ENCODE data around the gene RAET1E.
A peak's percentile ranks its signal among the peaks of the same experiment; 100 is the strongest.
"Not testable (repeated sequence)": the region's sequence is repeated elsewhere in the genome, so short reads cannot be mapped to it uniquely, and the experiment has no call there.

The RAET1E gene

DNA sequence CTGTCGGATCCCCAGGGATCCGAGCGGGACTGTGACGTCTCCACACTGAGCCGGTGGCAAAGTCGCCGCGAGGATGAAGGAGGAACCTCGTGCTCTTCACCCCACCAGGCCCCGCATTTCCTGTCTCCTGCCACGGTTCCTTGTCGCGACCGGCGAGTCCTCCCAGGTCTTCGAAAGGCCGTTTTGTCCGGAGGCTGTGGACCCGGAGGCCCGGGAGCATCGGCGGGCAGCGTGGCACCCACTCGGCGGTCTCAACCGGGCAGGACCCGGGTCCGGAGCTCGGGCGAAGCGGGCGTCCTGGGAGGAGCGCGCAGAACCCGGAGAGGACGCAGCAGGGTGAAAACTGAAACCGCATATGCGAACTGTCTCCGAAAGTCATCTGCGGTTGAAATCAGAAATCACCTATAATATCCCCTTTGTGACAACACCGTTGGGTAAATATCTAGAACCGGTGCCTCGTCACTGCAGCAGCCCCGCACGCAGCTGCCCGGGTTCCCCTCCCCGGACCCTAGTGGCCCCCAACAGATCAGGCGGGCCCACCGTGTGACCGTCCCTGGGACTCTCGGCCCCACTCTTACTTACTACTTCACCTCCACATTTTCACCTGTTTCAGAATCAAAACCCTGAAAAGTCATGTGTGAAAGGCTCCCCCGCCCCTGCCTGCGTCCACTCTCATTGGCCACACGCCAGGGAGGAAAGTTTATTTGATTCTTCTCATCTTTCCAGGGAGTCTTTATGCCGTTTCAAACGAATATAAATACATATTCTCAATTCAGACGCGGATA lies 40.9 kb upstream of the RAET1E start:
- H3K4me3 ChIP-seq (ENCODE audit: low read depth in 1 of 2, low read length in 2 of 2), result peak overlapping the region; percentile 2 to 58
- peaks cover 5 to 24% of the 10 kb centered on the region in 2 donors for H3K4me1 ChIP-seq (ENCODE audit: control insufficient read depth in 1 of 2, insufficient read depth in 2 of 2, low read length in 2 of 2)
- no peaks in the 10 kb centered on the region for H3K36me3 ChIP-seq (ENCODE audit: control insufficient read depth in 1 of 2, insufficient read depth in 2 of 2, low read length in 2 of 2)
- H3K9me3 ChIP-seq (ENCODE audit: control insufficient read depth in 1 of 2, low read length in 2 of 2), result no peaks in the 10 kb centered on the region
- peaks cover 67% of the 10 kb centered on the region for H3K27me3 ChIP-seq (ENCODE audit: low read depth, low read length)
- H3K27ac ChIP-seq (ENCODE audit: low read length), result no peak overlapping the region

DNA sequence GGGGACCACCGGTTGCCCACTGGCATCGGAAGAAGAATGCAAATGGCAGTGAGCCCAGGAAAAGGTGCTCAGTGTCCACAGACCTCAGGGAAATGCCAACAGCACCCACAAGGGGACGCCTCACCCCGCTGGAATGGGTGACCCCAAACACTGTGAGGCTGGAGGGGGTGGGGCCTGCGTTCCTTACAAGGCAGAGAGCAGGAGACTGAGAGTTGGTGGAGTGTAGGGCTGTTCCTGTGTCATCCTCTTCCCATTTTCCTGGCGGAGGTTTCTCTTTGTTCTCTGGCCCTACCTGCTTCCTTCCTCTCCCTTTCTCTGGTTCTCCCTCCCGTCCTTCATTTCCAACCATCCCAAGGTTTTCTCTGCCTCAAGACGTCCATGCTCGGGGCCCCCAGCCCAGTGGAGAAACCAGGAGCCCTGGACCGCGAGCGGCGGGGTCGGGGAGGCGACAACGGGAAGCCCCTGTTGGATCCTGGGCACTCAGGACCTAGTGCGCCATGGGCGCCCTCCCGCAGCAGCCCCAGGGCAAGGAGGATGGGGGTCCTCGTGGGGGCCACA lies 40.2 kb upstream of the RAET1E start:
- not testable (repeated sequence) for H3K27ac ChIP-seq (ENCODE audit: low read length); H3K9me3 ChIP-seq (ENCODE audit: control insufficient read depth in 1 of 2, low read length in 2 of 2); H3K36me3 ChIP-seq (ENCODE audit: control insufficient read depth in 1 of 2, insufficient read depth in 2 of 2, low read length in 2 of 2)
- Histone ChIP-seq H3K4me1 (ENCODE audit: control insufficient read depth in 1 of 2, insufficient read depth in 2 of 2, low read length in 2 of 2) (peaks cover 5 to 24% of the 10 kb centered on the region in 2 donors), H3K27me3 (ENCODE audit: low read depth, low read length) (peaks cover 70% of the 10 kb centered on the region), H3K4me3 (ENCODE audit: low read depth in 1 of 2, low read length in 2 of 2) (peak overlapping the region; percentile 2 to 58)

DNA sequence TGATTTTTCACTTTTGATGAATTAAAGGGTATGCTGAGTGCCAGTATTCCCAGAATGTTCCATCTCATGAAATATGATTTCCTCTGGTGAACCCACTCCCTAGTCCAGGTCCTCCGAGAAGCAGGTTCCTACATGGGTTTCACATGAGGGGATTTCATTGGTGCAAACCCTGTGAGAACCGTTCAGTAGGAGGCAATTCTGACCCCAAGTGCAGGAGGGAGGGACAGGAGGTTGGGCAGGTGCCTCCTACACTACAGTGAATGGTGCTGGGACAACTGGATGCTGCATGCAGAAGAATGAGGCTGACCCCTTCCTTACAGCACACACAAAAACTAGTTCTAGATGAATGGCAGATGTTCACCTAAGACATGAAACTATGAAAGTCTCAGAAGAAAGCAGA lies 38.8 kb upstream of the RAET1E start:
- peaks cover 5 to 19% of the 10 kb centered on the region in 2 donors for H3K4me1 ChIP-seq (ENCODE audit: control insufficient read depth in 1 of 2, insufficient read depth in 2 of 2, low read length in 2 of 2)
- peaks cover 73% of the 10 kb centered on the region for H3K27me3 ChIP-seq (ENCODE audit: low read depth, low read length)
- H3K4me3 ChIP-seq (ENCODE audit: low read depth in 1 of 2, low read length in 2 of 2), result no peak overlapping the region
- no peaks in the 10 kb centered on the region for H3K9me3 ChIP-seq (ENCODE audit: control insufficient read depth in 1 of 2, low read length in 2 of 2)
- no peak overlapping the region for H3K27ac ChIP-seq (ENCODE audit: low read length)
- H3K36me3 ChIP-seq (ENCODE audit: control insufficient read depth in 1 of 2, insufficient read depth in 2 of 2, low read length in 2 of 2), result no peaks in the 10 kb centered on the region

DNA sequence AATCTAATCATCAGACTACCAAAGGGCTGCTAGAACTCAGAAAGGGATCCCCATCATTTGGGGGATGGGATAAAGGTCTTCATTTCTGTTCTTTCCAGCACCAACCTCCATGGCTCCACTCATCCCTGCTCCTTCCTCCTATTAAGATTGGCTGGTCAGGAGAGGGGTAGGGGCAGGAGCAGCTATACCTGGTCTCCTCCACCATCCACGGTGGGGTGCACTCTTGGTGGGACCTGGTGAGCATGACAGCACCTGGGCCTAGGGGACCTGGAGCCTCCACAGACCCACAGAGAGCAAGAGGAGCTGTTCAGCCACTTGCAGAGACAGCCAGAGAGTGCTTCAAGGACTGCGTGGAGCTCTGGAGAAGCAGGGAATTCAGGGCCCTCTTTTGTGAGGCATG lies 37.8 kb upstream of the RAET1E start:
- Histone ChIP-seq H3K4me3 (ENCODE audit: low read depth in 1 of 2, low read length in 2 of 2) (no peak overlapping the region), H3K4me1 (ENCODE audit: control insufficient read depth in 1 of 2, insufficient read depth in 2 of 2, low read length in 2 of 2) (peaks cover 5 to 11% of the 10 kb centered on the region in 2 donors), H3K27ac (ENCODE audit: low read length) (no peak overlapping the region), H3K27me3 (ENCODE audit: low read depth, low read length) (peaks cover 71% of the 10 kb centered on the region), H3K9me3 (ENCODE audit: control insufficient read depth in 1 of 2, low read length in 2 of 2) (no peaks in the 10 kb centered on the region), H3K36me3 (ENCODE audit: control insufficient read depth in 1 of 2, insufficient read depth in 2 of 2, low read length in 2 of 2) (no peaks in the 10 kb centered on the region)

DNA sequence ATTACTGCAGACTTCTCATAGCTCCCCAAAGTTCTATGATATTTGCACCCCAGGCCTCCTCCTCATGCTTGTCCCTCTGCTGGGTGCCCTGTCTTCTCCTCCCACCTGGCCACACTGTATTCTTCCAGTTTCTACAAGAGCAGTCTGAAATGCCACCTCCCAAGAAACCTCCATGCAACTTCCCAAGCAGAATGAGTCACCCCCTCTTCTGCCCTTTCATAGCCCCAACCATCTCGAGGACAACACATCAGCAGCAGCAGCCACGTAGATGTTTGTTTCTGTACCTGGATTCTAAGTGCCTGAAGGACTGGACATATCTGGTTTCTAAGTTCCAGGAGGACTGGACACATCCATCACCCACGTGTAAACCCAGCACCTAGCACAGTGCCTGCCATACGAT lies 37.3 kb upstream of the RAET1E start:
- H3K27me3 ChIP-seq (ENCODE audit: low read depth, low read length), result peaks cover 66% of the 10 kb centered on the region
- H3K9me3 ChIP-seq (ENCODE audit: control insufficient read depth in 1 of 2, low read length in 2 of 2), result no peaks in the 10 kb centered on the region
- H3K4me1 ChIP-seq (ENCODE audit: control insufficient read depth in 1 of 2, insufficient read depth in 2 of 2, low read length in 2 of 2), result peaks cover 5 to 11% of the 10 kb centered on the region in 2 donors
- H3K36me3 ChIP-seq (ENCODE audit: control insufficient read depth in 1 of 2, insufficient read depth in 2 of 2, low read length in 2 of 2), result no peaks in the 10 kb centered on the region
- H3K4me3 ChIP-seq (ENCODE audit: low read depth in 1 of 2, low read length in 2 of 2), result no peak overlapping the region
- H3K27ac ChIP-seq (ENCODE audit: low read length), result no peak overlapping the region

DNA sequence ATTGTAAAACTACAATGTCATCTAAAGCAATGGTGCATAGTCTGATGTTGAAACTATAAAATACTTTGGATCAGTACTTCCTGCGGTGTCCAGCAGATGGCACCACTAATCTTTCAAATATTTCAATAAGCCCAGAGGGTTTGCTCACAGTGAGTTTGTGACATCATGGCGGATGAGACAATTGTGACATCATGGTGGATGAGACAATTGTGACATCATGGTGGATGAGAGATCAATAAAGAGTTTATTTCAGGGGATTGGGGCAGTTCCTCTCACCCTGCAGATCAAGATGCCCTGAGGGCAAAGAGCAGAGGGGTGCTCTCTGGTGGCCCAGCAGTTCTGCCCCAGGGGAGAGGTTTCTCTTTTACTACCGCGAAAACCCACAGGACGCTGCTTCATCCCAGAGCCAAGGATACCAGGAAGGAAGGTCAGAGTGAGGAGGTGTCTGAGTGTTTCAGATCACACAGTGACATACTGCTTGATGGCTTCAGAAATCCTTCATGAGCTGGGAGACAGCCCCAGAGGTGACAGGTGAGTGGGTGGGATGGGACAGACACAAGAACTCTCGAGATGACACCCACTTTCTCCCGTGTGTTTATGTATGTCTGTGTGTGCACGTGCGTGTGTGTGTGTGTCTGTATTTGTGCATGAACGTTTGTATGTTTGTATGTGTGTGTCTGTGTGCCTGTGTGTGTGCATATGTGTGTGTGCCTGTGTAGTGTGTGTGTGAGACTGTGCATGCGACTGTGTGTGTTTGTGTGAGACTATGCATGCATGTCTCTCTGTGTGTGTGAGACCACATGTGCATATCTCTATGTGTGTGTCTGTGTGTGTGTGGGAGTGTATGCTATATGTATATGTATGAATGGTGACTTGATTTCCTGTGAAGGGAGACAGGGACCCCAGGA lies 36.6 kb upstream of the RAET1E start:
- Histone ChIP-seq H3K36me3 (ENCODE audit: control insufficient read depth in 1 of 2, insufficient read depth in 2 of 2, low read length in 2 of 2) (no peaks in the 10 kb centered on the region), H3K9me3 (ENCODE audit: control insufficient read depth in 1 of 2, low read length in 2 of 2) (no peaks in the 10 kb centered on the region), H3K27ac (ENCODE audit: low read length) (no peak overlapping the region), H3K27me3 (ENCODE audit: low read depth, low read length) (peaks cover 62% of the 10 kb centered on the region), H3K4me3 (ENCODE audit: low read depth in 1 of 2, low read length in 2 of 2) (no peak overlapping the region), H3K4me1 (ENCODE audit: control insufficient read depth in 1 of 2, insufficient read depth in 2 of 2, low read length in 2 of 2) (peaks cover 5 to 11% of the 10 kb centered on the region in 2 donors)

DNA sequence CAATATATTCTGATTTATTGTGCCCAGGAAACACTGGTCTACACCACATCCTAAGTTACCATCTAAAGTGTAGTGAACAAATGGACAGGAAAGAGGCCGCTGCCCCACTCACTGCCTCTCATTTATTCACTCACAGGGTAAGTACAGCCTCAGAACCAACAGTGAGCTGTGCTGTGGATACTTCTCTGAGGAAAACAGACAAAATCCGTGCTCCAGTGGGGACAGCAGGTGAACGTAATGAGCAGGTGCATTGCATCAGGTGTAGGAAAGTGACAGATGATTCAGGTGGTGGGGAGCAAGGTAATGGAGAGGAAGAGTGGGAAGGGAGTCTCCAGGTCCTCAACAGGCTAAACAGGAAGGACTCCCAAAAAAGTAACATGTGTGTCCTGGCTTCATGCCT lies 35.5 kb upstream of the RAET1E start:
- Histone ChIP-seq H3K4me1 (ENCODE audit: control insufficient read depth in 1 of 2, insufficient read depth in 2 of 2, low read length in 2 of 2) (peaks cover 4% of the 10 kb centered on the region in 2 donors), H3K27me3 (ENCODE audit: low read depth, low read length) (peaks cover 57% of the 10 kb centered on the region), H3K27ac (ENCODE audit: low read length) (no peak overlapping the region), H3K9me3 (ENCODE audit: control insufficient read depth in 1 of 2, low read length in 2 of 2) (no peaks in the 10 kb centered on the region), H3K4me3 (ENCODE audit: low read depth in 1 of 2, low read length in 2 of 2) (no peak overlapping the region), H3K36me3 (ENCODE audit: control insufficient read depth in 1 of 2, insufficient read depth in 2 of 2, low read length in 2 of 2) (no peaks in the 10 kb centered on the region)

DNA sequence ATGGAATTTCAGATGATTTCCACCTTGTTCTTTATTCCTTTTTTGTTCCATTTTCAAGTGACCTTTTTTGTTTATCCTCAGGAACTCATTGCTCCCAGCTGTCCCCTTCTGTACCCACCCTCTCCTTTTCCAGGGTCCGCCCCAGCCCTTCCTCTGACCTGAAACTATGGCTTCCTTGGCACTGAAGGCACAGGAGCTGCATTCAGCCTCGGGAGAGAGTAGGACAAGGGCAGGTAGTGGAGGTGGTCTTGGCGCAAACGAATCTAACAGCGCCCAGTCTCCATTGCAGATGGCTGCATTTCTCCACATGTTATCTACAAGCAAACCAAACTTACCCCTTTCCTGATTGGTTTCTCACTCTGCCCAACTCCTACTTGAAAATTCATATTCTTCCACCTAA lies 35.1 kb upstream of the RAET1E start:
- Histone ChIP-seq H3K27me3 (ENCODE audit: low read depth, low read length) (peaks cover 53% of the 10 kb centered on the region), H3K27ac (ENCODE audit: low read length) (no peak overlapping the region), H3K9me3 (ENCODE audit: control insufficient read depth in 1 of 2, low read length in 2 of 2) (no peaks in the 10 kb centered on the region), H3K4me3 (ENCODE audit: low read depth in 1 of 2, low read length in 2 of 2) (no peak overlapping the region), H3K4me1 (ENCODE audit: control insufficient read depth in 1 of 2, insufficient read depth in 2 of 2, low read length in 2 of 2) (no peaks in the 10 kb centered on the region), H3K36me3 (ENCODE audit: control insufficient read depth in 1 of 2, insufficient read depth in 2 of 2, low read length in 2 of 2) (no peaks in the 10 kb centered on the region)

DNA sequence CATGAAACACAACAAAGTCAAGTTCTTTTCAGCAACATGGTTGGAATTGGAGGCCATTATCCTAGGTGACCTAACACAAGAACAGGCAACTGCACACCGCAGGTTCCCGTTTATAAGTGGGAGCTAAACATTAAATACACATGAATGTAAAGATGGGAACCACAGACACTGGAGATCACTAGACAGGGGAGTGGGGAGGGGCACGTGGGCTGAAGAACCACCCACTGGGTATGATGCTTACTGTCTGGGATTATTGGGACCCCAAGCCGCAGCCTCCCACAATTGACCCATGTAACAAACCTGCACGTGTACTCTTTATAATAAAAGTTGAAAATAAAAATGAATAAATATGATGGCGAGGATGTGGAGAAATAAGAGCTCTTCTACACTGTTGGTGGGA lies 33.6 kb upstream of the RAET1E start:
- Histone ChIP-seq H3K9me3 (ENCODE audit: control insufficient read depth in 1 of 2, low read length in 2 of 2) (no peaks in the 10 kb centered on the region), H3K27me3 (ENCODE audit: low read depth, low read length) (peaks cover 40% of the 10 kb centered on the region), H3K4me1 (ENCODE audit: control insufficient read depth in 1 of 2, insufficient read depth in 2 of 2, low read length in 2 of 2) (no peaks in the 10 kb centered on the region), H3K4me3 (ENCODE audit: low read depth in 1 of 2, low read length in 2 of 2) (no peak overlapping the region), H3K27ac (ENCODE audit: low read length) (no peak overlapping the region), H3K36me3 (ENCODE audit: control insufficient read depth in 1 of 2, insufficient read depth in 2 of 2, low read length in 2 of 2) (no peaks in the 10 kb centered on the region)

DNA sequence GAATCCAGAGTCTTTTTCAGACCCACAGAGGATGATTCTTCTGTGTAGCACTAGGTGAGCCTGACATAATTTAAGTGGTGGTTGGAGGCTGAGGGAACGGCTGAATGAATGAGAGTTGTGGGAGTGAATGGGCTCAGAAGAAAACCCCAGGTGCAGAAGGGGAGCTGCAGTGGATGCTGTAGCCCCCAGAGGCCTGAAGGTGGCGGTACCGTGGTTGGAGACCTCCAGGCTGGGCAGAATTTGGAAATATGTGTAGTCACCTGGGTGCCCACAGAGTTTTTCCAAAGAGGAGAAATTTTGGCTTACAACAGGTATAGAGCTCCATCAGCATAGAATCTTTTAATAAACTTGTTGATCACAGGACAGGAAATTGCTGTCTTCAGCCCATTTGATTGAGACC lies 31.5 kb upstream of the RAET1E start:
- Histone ChIP-seq H3K27me3 (ENCODE audit: low read depth, low read length) (peaks cover 20% of the 10 kb centered on the region), H3K36me3 (ENCODE audit: control insufficient read depth in 1 of 2, insufficient read depth in 2 of 2, low read length in 2 of 2) (no peaks in the 10 kb centered on the region), H3K4me3 (ENCODE audit: low read depth in 1 of 2, low read length in 2 of 2) (no peak overlapping the region), H3K9me3 (ENCODE audit: control insufficient read depth in 1 of 2, low read length in 2 of 2) (no peaks in the 10 kb centered on the region), H3K27ac (ENCODE audit: low read length) (no peak overlapping the region), H3K4me1 (ENCODE audit: control insufficient read depth in 1 of 2, insufficient read depth in 2 of 2, low read length in 2 of 2) (peaks cover 0 to 11% of the 10 kb centered on the region in 2 donors)

DNA sequence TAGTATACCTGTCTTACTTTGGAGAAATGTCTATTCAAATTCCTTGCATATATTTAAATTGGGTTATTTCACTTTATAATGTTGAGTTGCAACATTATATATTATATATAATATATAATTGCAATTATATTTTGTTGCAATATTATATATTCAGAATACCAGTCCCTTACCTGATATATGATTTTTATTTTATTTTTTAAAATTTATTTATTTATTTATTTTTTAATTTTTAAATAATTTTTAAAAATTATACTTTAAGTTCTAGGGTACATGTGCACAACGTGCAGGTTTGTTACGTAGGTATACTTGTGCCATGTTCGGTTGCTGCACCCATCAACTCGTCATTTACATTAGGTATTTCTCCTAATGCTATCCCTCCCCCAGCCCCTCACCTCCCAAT lies 29.1 kb upstream of the RAET1E start:
- H3K27ac ChIP-seq (ENCODE audit: low read length); H3K9me3 ChIP-seq (ENCODE audit: control insufficient read depth in 1 of 2, low read length in 2 of 2); H3K27me3 ChIP-seq (ENCODE audit: low read depth, low read length); H3K36me3 ChIP-seq (ENCODE audit: control insufficient read depth in 1 of 2, insufficient read depth in 2 of 2, low read length in 2 of 2); H3K4me3 ChIP-seq (ENCODE audit: low read depth in 1 of 2, low read length in 2 of 2): not testable (repeated sequence)
- H3K4me1 ChIP-seq (ENCODE audit: control insufficient read depth in 1 of 2, insufficient read depth in 2 of 2, low read length in 2 of 2), result peaks cover 0 to 16% of the 10 kb centered on the region in 2 donors
